ENCODE data around the gene SLC12A7.

The SLC12A7 gene

GRCh38 chr5:1019001-1019905, 92.6 kb downstream of the SLC12A7 start:
- FAIRE-seq (no peak), DNase-seq (ENCODE audit: insufficient read length) (no peak)
- no peak for TF ChIP-seq TAF1 (IDR thresholded peaks at IDR 0.05; ENCODE audit: borderline replicate concordance, low read depth, low read length)
- no peak for TF ChIP-seq POLR2A (IDR thresholded peaks at IDR 0.05; ENCODE audit: low read depth, low read length)
- TF ChIP-seq POLR2AphosphoS5 (IDR thresholded peaks at IDR 0.05; ENCODE audit: low read depth, low read length): no peak

DNA sequence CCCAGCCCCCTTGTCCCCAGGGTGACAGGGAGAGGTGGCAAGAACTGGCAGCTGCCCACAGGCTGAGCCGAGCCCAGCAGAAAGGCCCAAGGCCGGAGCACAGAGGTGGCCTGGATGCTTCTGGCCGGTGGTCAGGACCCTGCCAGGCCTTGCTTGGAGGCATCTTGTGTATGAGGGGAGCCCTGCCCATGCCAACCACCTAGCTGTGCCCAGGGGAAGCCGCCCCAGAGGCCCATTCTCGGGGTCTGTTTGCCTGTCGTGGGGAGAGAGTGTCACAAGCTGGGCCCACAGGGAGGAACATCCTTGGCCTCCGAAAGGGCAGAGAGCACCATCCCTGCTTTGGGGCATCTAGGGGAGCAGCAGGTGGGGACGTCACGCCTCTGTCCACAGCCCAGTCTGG, 93.3 kb downstream of the SLC12A7 start:
- no peak for TF ChIP-seq POLR2A (IDR thresholded peaks at IDR 0.05; ENCODE audit: low read depth, low read length)
- TF ChIP-seq POLR2AphosphoS5 (IDR thresholded peaks at IDR 0.05; ENCODE audit: low read depth, low read length): no peak
- no peak for TF ChIP-seq TAF1 (IDR thresholded peaks at IDR 0.05; ENCODE audit: borderline replicate concordance, low read depth, low read length)
- DNase-seq (ENCODE audit: insufficient read length): no peak
- FAIRE-seq: no peak

DNA sequence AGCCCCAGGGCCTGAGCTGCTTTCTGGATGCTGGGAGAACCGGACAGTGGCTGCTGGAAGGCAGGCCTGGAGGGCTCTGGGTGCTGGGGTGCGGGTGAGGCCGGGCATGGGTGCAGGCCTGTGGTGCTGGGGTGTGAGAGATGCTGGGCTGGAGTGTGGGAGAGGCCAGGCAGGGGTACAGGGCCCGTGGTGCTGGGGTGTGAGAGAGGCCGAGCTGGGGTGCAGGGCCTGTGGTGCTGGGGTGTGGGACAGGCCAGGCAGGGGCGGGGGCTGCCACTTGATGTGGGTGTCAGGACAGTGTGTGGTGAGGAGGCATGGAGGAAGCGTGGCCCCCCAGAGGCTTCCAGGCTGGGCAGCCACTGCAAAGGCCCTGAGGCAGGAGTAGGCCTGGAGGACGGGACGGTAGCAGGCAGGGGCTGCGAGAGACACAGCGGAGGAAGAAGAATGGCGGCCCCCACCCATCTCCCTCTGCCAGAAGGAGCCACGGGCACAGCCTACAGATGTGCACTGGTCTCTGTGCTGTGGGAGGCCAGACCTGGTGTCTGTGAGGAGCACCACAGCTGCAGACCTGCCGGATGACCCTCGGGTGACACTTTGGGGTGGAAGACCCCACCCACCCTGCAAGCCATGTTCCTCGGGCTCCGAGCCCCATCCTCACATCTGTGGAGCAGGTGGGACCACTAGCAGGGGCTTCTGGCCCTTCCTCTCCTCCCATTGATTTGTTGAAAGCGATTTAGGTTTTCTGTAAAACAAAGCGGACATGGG, 94.0 kb downstream of the SLC12A7 start:
- TF ChIP-seq POLR2A (IDR thresholded peaks at IDR 0.05; ENCODE audit: low read depth, low read length) (no peak), POLR2AphosphoS5 (IDR thresholded peaks at IDR 0.05; ENCODE audit: low read depth, low read length) (no peak)
- DNase-seq (ENCODE audit: insufficient read length) (no peak), FAIRE-seq (no peak)

DNA sequence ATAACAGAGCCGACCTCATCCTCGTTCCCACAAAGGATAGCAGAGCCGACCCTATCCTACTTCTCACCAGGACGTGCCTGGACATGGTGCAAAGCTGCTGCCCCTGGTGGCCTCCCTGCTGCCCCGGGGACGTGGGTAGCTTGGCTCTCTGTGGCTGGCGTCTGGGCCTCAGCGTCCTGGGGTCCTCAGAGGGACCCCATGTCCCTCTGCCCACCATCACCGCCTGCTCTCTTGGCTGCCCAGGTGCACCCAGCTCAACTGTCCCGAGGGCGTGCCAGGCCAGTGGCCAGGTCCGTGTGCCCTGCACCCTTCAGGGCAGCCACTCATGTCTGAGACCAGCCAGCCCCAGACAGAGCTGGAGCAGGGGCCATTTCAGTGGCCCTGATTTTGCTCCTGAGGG, 94.8 kb downstream of the SLC12A7 start:
- DNase-seq (ENCODE audit: insufficient read length): no peak
- no peak for TF ChIP-seq POLR2A (IDR thresholded peaks at IDR 0.05; ENCODE audit: low read depth, low read length)
- TF ChIP-seq TAF1 (IDR thresholded peaks at IDR 0.05; ENCODE audit: borderline replicate concordance, low read depth, low read length): no peak
- no peak for TF ChIP-seq POLR2AphosphoS5 (IDR thresholded peaks at IDR 0.05; ENCODE audit: low read depth, low read length)
- FAIRE-seq: no peak

DNA sequence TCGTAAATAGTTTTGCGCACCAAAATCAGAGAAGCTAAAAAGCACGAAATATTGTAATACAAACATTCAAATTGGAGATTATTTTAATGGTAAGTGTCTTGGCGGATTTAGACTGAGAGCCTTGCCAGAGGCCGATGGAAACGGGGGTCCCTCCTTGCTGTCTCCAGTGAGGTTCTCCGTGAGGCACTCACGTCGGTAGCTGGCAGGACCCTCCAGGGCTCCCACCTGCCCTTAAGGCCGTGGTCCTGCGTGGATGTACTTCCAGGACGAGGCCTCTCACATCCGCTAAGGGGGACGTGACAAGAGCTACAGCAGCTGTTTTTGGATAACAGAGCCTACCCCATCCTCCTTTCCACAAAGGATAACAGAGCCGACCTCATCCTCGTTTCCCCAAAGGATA, 95.4 kb downstream of the SLC12A7 start:
- DNase-seq (ENCODE audit: insufficient read length): no peak
- TF ChIP-seq POLR2AphosphoS5 (IDR thresholded peaks at IDR 0.05; ENCODE audit: low read depth, low read length): no peak
- TF ChIP-seq TAF1 (IDR thresholded peaks at IDR 0.05; ENCODE audit: borderline replicate concordance, low read depth, low read length): no peak
- TF ChIP-seq POLR2A (IDR thresholded peaks at IDR 0.05; ENCODE audit: low read depth, low read length): no peak
- no peak for FAIRE-seq

DNA sequence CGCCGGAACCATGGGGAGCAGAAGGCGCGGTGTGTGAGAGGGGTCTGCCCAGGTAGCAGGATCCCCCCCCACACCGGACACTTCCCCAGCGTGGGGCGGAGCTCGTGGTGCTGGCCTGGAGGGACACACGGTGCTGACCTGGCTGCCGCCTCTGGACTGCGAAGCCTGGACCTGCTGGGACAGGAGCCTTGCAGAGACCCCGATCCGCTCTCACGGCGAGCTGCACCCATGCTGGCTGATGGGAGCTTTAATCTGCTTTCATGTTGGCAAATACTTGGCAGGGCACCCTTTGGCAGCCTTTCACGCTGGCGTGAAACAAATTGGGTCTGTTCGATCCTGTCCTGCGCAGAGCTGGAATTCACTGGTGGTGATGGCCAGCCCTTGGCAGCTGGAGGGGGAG, 95.8 kb downstream of the SLC12A7 start:
- DNase-seq (ENCODE audit: insufficient read length) (no peak), FAIRE-seq (no peak)
- no peak for TF ChIP-seq POLR2A (IDR thresholded peaks at IDR 0.05; ENCODE audit: low read depth, low read length)

DNA sequence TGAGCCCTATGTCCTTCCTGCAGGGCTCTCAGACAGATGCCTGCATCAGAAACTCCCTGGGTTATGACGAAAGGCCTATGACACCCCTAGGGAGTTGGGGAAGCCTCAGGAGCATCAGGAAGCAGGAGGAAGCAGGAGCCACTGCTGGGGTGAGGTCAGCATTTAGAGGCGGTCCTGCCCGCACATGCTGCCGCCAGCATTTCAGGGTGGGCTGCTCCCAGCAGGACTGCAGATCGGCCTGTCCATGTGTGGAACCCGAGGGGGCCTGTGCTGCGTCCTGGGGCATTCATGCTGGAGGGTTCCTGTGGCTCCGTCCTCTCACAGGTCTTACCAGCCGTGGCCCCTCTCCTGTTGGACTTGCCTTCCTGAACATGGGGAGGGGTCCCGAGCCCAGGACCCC, 96.4 kb downstream of the SLC12A7 start:
- no peak for DNase-seq (ENCODE audit: insufficient read length)
- TF ChIP-seq TAF1 (IDR thresholded peaks at IDR 0.05; ENCODE audit: borderline replicate concordance, low read depth, low read length): no peak
- no peak for TF ChIP-seq POLR2A (IDR thresholded peaks at IDR 0.05; ENCODE audit: low read depth, low read length)
- TF ChIP-seq POLR2AphosphoS5 (IDR thresholded peaks at IDR 0.05; ENCODE audit: low read depth, low read length): no peak
- no peak for FAIRE-seq

DNA sequence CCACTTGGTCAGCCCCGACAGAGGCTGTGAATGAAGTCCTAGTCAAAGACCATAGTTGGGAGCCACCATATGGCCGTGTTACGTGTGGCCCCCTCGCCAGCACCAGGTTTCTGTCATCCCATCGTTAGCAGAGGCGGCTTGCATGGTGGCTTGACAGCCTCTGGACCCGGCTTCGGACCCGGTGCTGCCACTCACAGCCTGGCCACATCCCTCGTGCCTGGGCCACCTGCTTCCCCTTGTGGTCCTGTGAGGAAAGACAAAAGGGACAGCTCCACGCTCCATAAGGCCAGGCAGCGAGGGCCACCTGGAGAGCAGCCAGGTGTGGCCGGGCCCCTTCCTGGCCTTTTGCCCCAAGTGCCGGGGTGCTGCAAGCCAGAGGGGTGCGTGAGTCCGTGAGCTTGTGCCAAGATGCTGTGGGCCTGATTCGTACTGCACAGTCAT, 97.1 kb downstream of the SLC12A7 start:
- DNase-seq (ENCODE audit: insufficient read length) (no peak), FAIRE-seq (no peak)
- TF ChIP-seq TAF1 (IDR thresholded peaks at IDR 0.05; ENCODE audit: borderline replicate concordance, low read depth, low read length) (no peak), POLR2AphosphoS5 (IDR thresholded peaks at IDR 0.05; ENCODE audit: low read depth, low read length) (no peak), POLR2A (IDR thresholded peaks at IDR 0.05; ENCODE audit: low read depth, low read length) (no peak)

GRCh38 chr5:1014346-1014745, 97.5 kb downstream of the SLC12A7 start:
- DNase-seq (ENCODE audit: insufficient read length) (no peak), FAIRE-seq (no peak)
- no peak for TF ChIP-seq TAF1 (IDR thresholded peaks at IDR 0.05; ENCODE audit: borderline replicate concordance, low read depth, low read length)
- TF ChIP-seq POLR2AphosphoS5 (IDR thresholded peaks at IDR 0.05; ENCODE audit: low read depth, low read length): no peak
- no peak for TF ChIP-seq POLR2A (IDR thresholded peaks at IDR 0.05; ENCODE audit: low read depth, low read length)

DNA sequence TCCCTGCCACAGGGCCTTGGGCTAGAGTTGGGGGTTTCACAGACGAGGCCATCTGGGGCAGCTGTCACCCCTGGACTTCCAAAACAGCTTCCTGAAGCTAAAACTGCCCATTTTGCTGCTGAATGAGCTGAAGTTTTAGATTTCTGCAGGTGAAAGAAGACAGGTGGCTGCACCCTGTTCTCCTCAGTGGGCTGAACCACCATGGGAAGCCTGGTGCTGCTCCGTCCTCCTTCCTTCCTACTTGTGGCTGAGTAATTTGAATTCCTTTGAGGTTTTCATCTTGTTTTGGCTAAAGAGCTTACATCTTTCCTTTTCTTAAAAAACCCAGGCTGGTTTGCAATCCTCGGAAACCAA, 97.9 kb downstream of the SLC12A7 start:
- FAIRE-seq: no peak

DNA sequence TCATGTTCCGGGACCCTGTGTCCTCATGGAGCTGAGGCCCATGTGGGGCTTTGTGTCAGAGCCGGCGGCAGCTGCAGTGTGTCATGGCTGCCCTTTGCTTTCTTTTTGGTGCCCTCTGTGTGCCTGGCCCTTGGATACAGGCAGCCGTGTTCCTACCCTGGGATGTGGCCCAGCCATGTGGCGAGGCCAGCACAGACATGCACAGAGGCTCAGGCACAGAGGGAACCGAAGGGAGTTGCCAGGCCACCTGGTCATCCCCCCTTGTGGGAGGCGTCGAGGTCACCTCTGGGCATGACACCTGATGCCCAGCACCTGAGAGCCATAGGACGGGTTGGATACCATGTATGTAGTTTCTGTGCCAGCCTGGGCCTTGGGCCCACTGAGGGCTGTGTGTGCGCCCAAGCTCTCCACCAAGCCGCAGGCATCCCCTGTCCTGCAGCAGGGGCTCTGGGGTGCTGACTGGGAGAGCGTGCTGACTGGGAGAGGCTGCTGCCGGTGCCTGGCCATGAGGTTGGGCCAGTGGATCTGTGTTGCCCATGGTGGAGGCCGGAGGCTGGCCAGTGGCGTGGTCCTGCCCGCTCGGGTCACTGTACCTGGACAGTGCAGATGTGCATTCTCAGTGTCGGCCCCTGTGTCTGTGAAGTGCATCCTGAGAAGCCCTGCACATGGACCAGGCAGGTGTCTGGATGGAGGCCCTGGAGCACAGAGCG, 98.5 kb downstream of the SLC12A7 start:
- no peak for DNase-seq (ENCODE audit: insufficient read length)
- FAIRE-seq: no peak
- TF ChIP-seq TAF1 (IDR thresholded peaks at IDR 0.05; ENCODE audit: borderline replicate concordance, low read depth, low read length) (no peak), POLR2AphosphoS5 (IDR thresholded peaks at IDR 0.05; ENCODE audit: low read depth, low read length) (no peak), POLR2A (IDR thresholded peaks at IDR 0.05; ENCODE audit: low read depth, low read length) (no peak)

More for the DNA sequence above, 97.9 kb downstream of the SLC12A7 start:
- DNase-seq (ENCODE audit: insufficient read length): no peak
- TF ChIP-seq POLR2AphosphoS5 (IDR thresholded peaks at IDR 0.05; ENCODE audit: low read depth, low read length): no peak
- TF ChIP-seq POLR2A (IDR thresholded peaks at IDR 0.05; ENCODE audit: low read depth, low read length): no peak
- TF ChIP-seq TAF1 (IDR thresholded peaks at IDR 0.05; ENCODE audit: borderline replicate concordance, low read depth, low read length): no peak
